NCI-H1436 (cell line): Measurements from ENCODE around the gene ZFP1.

Experiments used
- DNase-seq: peaks from one replicate; lab custom pipeline; 2025; lab: John Stamatoyannopoulos, UW

The ZFP1 gene

GRCh38 chr16:75160386-75160785 lies 12.1 kb downstream of the ZFP1 start:
- DNase-seq = no peak

DNA sequence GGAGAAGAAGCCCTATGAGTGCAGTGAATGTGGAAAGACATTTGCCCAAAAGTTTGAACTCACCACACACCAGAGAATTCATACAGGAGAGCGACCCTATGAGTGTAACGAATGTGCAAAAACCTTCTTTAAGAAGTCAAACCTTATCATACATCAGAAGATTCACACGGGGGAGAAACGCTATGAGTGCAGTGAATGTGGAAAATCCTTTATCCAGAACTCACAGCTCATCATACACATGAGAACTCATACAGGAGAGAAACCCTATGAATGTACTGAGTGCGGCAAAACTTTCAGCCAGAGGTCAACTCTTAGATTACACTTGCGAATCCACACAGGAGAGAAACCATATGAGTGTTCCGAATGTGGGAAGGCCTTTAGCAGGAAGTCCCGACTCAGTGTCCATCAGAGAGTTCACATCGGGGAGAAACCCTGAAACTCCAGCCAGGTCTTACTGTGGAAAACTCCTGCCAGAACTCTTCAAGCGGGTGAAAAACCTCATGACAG lies 21.6 kb downstream of the ZFP1 start:
- DNase-seq = no peak

GRCh38 chr16:75172578-75172977 lies 24.3 kb downstream of the ZFP1 start:
- DNase-seq = no peak

DNA sequence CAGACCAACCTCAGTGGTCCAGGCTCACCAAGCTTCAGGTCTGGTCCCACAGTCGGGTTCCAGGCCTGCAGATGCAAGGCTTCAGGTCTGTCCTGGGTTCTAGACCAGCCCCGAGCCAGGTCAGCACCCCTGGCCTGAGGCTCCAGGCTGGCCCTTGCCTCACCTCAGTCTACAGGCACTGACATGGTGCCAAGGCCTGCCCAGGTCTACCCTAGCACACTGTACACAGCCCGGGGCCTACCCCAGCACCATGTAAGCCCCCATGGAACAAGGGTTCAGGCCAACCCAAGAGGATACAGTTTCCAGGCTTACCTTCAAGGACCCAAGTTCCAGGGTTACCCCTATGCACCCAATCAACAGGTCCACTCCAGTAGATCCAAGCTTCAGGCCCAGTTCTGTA lies 26.8 kb downstream of the ZFP1 start:
- no peak for DNase-seq

DNA sequence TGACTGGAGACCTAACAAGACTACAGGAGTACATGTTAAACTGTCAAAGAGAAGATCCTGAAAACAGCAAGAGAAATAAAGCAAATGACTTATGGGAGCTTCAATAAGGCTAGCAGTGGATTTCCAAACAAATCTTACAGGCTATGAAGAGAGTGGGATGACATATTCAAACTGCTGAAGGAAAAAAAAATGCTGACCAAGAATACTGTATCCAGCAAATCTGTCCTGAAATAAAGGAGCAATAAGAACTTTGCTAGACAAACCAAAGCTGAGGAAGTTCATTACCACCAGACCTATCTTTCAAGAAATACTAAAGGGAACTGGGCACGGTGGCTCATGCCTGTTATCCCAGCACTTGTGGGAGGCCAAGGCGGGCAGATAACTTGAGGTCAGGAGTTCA lies 28.6 kb downstream of the ZFP1 start:
- DNase-seq = no peak

DNA sequence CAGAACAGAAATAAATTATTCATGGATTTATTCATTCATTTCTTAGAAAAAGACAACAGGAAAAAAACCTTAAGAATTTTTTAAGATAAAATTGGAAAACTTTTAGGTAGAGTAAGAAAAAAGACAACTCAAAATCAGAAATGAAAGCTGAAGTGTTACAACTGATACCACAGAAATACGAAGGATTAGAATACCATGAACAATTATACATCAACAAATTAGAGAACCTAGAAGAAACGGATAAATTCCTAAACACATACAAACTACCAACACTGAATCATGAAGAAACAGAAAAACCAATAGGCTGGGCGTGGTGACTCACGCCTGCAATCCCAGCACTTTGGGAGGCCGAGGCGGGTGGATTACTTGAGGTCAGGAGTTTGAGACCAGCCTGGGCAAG lies 30.9 kb downstream of the ZFP1 start:
- no peak for DNase-seq

GRCh38 chr16:75181630-75182029 lies 33.3 kb downstream of the ZFP1 start:
- no peak for DNase-seq

DNA sequence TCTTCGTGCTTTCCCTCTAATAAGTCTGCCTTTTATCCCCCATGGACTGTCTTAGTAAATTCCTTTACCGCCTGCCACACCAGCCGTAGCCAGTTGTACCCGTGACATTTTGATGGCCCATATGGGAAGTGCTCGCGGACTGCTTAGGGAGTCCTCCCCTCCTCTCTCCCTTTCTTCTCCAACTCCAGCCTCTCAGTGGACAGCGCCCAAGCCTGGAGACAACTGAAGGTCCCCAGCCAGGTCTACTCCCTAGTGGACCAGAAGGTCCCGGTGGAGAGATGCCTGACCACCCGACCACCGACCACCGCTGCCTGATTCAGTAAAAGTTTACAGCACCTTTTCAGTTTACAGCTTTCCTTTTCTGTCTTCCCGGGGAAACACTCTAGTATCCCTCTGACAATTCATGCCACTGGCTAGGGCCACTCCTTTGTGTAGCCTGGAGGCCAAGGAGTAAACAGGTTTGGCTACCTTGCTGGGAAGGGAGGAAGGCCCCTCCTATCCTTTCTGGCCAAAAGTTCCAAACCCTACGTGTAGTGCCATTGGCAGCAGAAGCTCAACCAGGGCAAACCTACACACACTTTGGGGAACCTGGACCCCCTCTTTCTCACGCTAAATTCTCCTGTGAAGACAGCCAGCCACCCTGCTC lies 40.6 kb downstream of the ZFP1 start:
- DNase-seq = no peak

- DNase-seq = no peak
Measured at GRCh38 chr16:75189638-75190245, 41.4 kb downstream of the ZFP1 start.

DNA sequence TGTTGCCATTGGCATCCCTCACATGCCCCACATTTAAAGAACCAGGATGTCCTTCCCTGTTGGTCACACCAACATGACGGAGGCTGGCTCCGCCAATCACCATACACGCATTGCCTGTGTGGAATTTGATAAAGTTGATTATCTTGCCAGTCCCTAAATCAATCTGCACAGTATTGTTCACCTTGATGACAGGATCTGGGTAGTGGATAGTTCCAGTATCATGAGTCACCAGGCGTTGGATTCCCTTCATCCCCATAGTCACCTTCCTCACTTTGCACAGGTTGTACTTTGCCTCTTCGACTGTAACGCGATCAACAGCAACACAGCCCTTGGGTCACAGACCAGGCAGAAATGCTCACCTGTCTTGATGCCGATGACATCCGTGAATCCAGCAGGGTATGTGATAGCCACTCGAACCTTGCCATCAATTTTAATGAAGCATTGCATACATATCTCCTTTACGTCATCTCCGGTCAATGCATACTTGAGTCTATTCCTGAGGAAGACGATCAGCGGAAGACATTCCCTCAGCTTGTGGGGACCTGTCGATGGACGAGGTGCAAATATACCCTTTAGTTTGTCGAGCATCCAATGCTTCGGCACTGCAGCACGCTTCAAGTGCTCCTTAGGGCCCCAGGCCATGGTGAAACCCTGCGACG lies 44.4 kb downstream of the ZFP1 start:
- DNase-seq = no peak

DNA sequence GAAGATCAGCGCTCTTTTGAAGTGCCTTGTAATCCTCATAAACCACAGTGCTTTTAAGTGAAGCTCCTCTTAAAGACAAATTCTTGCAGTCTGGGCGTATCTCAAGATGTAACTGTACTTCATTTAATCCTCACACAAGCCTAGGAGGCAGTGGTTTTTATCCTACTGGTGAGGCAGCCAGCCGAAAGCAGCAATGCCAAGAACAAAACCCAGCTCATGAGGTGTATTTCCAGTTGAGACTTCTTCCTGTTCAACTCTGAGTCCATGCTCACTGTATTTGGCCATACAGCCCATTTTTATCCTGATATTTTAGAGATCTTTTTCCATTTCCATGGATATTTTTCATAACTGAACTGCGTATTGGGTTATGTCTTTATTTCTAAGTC lies 44.9 kb downstream of the ZFP1 start:
- DNase-seq = no peak

- DNase-seq = no peak
Measured at GRCh38 chr16:75193730-75194444, 45.6 kb downstream of the ZFP1 start.

GRCh38 chr16:75195811-75196790 lies 47.8 kb downstream of the ZFP1 start:
- DNase-seq = no peak

DNA sequence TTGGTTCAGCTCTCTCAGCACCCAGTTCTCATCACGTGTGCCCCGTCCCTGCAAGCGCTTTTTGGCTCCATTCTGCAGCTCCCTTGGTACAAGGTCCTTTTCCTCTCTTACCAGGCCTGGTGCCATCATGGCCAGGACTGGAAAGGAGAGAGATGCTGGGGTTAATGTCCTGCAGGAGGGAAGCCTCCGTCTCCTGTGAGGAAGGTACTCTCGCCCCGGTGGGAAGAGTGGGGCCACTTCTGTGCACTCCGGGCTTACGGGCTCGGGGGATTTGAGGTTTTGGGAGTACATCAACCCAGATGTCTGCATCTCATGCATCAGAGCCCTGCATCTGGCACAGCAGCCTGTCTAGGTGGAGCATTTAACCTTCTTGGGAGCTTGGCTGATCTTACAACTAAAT lies 48.5 kb downstream of the ZFP1 start:
- no peak for DNase-seq

- DNase-seq = no peak
Measured at GRCh38 chr16:75197522-75198134, 49.3 kb downstream of the ZFP1 start.

GRCh38 chr16:75198135-75198600 lies 49.8 kb downstream of the ZFP1 start:
- no peak for DNase-seq

DNA sequence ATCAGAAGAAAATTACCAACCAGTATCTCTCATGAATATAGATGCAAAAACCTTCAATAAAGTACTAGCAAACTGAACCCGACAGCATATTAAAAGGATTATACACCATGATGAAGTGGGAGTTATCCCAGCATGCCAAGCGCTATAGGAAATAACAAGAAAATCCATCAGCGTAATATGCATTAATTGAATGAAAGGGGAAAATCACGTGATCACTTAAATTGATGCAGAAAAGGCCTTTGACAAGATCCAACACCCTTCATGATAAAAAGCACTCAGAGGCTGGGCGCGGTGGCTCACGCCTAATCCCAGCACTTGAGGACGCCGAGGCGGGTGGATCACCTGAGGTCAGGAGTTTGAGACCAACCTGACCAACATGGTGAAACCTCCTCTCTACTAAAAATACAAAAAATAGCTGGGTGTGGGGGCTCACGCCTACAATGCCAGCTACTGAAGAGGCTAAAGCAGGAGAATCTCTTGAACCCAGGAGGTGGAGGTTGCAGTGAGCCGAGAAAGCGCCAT lies 53.8 kb downstream of the ZFP1 start:
- DNase-seq = no peak

GRCh38 chr16:75203096-75203495 lies 54.8 kb downstream of the ZFP1 start:
- DNase-seq = no peak

GRCh38 chr16:75203667-75204409 lies 55.5 kb downstream of the ZFP1 start:
- DNase-seq = no peak

- no peak for DNase-seq
Measured at GRCh38 chr16:75204410-75204758, 56.1 kb downstream of the ZFP1 start.
